OCI-LY1 (cell line): ENCODE results near the gene PLD2.

Experiments used
- H2AFZ ChIP-seq: fragments of 200-600 bp; sonication (generic), shearing (Covaris generic); 2 replicates; pipeline ENCODE4 v1.6.0; 2014; ENCODE audit warnings: antibody characterized with exemption, mild to moderate bottlenecking, low read length
- H3F3A ChIP-seq: fragments of 200-600 bp; sonication (generic), shearing (Covaris generic); 2 replicates; pipeline ENCODE4 v1.6.0; 2014; ENCODE audit warnings: mild to moderate bottlenecking, antibody characterized with exemption, low read length, moderate library complexity; ENCODE audit not compliant: insufficient read depth
- H3K27ac ChIP-seq: fragments of 200-600 bp; sonication (generic); 2 replicates; pipeline ENCODE4 v1.5.1; 2014; ENCODE audit warnings: low read length, mixed run types, mild to moderate bottlenecking, low read depth; ENCODE audit not compliant: poor library complexity, severe bottlenecking
- H3K27me3 ChIP-seq: fragments of 200-600 bp; sonication (generic); 2 replicates; pipeline ENCODE4 v1.6.0; 2014; ENCODE audit warnings: antibody characterized with exemption, mild to moderate bottlenecking, low read length, moderate library complexity; ENCODE audit not compliant: insufficient read depth
- H3K36me3 ChIP-seq: fragments of 200-600 bp; sonication (generic); 2 replicates; pipeline ENCODE4 v1.6.1; 2014; ENCODE audit warnings: mild to moderate bottlenecking, antibody characterized with exemption, low read length, moderate library complexity, mixed read lengths; ENCODE audit not compliant: insufficient read depth
- H3K4me1 ChIP-seq: fragments of 200-600 bp; sonication (generic); 2 replicates; pipeline ENCODE4 v1.5.1; 2014; ENCODE audit warnings: mild to moderate bottlenecking, low read length, moderate library complexity; ENCODE audit not compliant: insufficient read depth, severe bottlenecking
- H3K4me2 ChIP-seq: fragments of 200-600 bp; sonication (generic), shearing (Covaris generic); 2 replicates; pipeline ENCODE4 v1.6.1; 2014; ENCODE audit warnings: low read length
- H3K4me3 ChIP-seq: fragments of 200-600 bp; sonication (generic); 2 replicates; pipeline ENCODE4 v1.5.1; 2014; ENCODE audit warnings: low read length, low read depth, mild to moderate bottlenecking, mixed read lengths; ENCODE audit not compliant: poor library complexity, severe bottlenecking
- H3K79me2 ChIP-seq: fragments of 200-600 bp; shearing (Covaris generic); 2 replicates; pipeline ENCODE4 v1.6.1; 2016; ENCODE audit warnings: mixed run types, low read length, mixed read lengths; ENCODE audit not compliant: insufficient read depth
- H3K9ac ChIP-seq: fragments of 200-600 bp; sonication (generic), shearing (Covaris generic); 2 replicates; pipeline ENCODE4 v1.6.1; 2014; ENCODE audit warnings: mild to moderate bottlenecking, low read length, mixed read lengths
- H3K9me2 ChIP-seq: fragments of 200-600 bp; sonication (generic), shearing (Covaris generic); 2 replicates; pipeline ENCODE4 v1.6.1; 2014; ENCODE audit warnings: low read depth, mild to moderate bottlenecking, low read length, mixed read lengths
- H3K9me3 ChIP-seq: fragments of 200-600 bp; shearing (Covaris generic); 2 replicates; pipeline ENCODE4 v1.6.1; 2014; ENCODE audit warnings: low read length, mixed read lengths
- H4K20me1 ChIP-seq: fragments of 200-600 bp; sonication (generic), shearing (Covaris generic); 2 replicates; pipeline ENCODE4 v1.6.0; 2016; ENCODE audit warnings: mild to moderate bottlenecking, low read length; ENCODE audit not compliant: insufficient read depth
- CTCF ChIP-seq: fragments of 200-600 bp; sonication (generic), shearing (Covaris generic); IDR thresholded peaks from 2 replicates; pipeline ENCODE4 v1.5.1; 2017; ENCODE audit warnings: mild to moderate bottlenecking, antibody characterized with exemption, low read length, moderate library complexity, mixed read lengths
- EZH2 ChIP-seq: fragments of 200-600 bp; sonication (generic), shearing (Covaris generic); IDR thresholded peaks from 2 replicates; pipeline ENCODE4 v1.8.0; 2017; ENCODE audit warnings: borderline replicate concordance, mixed run types, mild to moderate bottlenecking, antibody characterized with exemption, low read length, moderate library complexity, mixed read lengths

PLD2 gene

GRCh38 chr17:4851084-4851483, 44.1 kb downstream of the PLD2 start:
- TF ChIP-seq EZH2 (no peak), CTCF (no peak)

GRCh38 chr17:4852567-4853207, 45.7 kb downstream of the PLD2 start:
- no peaks in the 10 kb centered on the region for H3K79me2 ChIP-seq
- no peak overlapping the region for H3K4me3 ChIP-seq
- H4K20me1 ChIP-seq = no peaks in the 10 kb centered on the region; the same call in 1 of the 2 replicates
- no peaks in the 10 kb centered on the region for H3K9me3 ChIP-seq
- H2AFZ ChIP-seq = no peak overlapping the region
- no peaks in the 10 kb centered on the region for H3K4me1 ChIP-seq
- no peaks in the 10 kb centered on the region for H3F3A ChIP-seq
- H3K27ac ChIP-seq = no peak overlapping the region
- no peak overlapping the region for H3K9ac ChIP-seq
- no peaks in the 10 kb centered on the region for H3K36me3 ChIP-seq
- H3K9me2 ChIP-seq = no peaks in the 10 kb centered on the region
- no peak for TF ChIP-seq CTCF
- no peak for TF ChIP-seq EZH2
- no peaks in the 10 kb centered on the region for H3K27me3 ChIP-seq
- H3K4me2 ChIP-seq = no peak overlapping the region

More at GRCh38 chr17:4851084-4851483, 44.1 kb downstream of the PLD2 start:
- no peak overlapping the region for H2AFZ ChIP-seq
- H4K20me1 ChIP-seq = no peaks in the 10 kb centered on the region; the same call in 1 of the 2 replicates
- no peak overlapping the region for H3K4me2 ChIP-seq
- no peak overlapping the region for H3K27ac ChIP-seq
- no peaks in the 10 kb centered on the region for H3K9me2 ChIP-seq
- H3K36me3 ChIP-seq = no peaks in the 10 kb centered on the region
- no peaks in the 10 kb centered on the region for H3K27me3 ChIP-seq
- no peaks in the 10 kb centered on the region for H3K9me3 ChIP-seq
- H3K4me3 ChIP-seq = no peak overlapping the region
- no peaks in the 10 kb centered on the region for H3K79me2 ChIP-seq
- no peak overlapping the region for H3K9ac ChIP-seq
- no peaks in the 10 kb centered on the region for H3F3A ChIP-seq
- H3K4me1 ChIP-seq = no peaks in the 10 kb centered on the region

- Histone ChIP-seq H3K4me2 (no peak overlapping the region), H3K27ac (no peak overlapping the region), H3K4me3 (no peak overlapping the region), H4K20me1 (no peaks in the 10 kb centered on the region; the same call in 1 of the 2 replicates), H3K27me3 (no peaks in the 10 kb centered on the region), H3K79me2 (no peaks in the 10 kb centered on the region), H3K9me3 (no peaks in the 10 kb centered on the region), H2AFZ (no peak overlapping the region), H3K9ac (no peak overlapping the region), H3K9me2 (no peaks in the 10 kb centered on the region), H3K4me1 (no peaks in the 10 kb centered on the region), H3F3A (no peaks in the 10 kb centered on the region), H3K36me3 (no peaks in the 10 kb centered on the region)
- TF ChIP-seq EZH2 = no peak
- no peak for TF ChIP-seq CTCF
Measured at GRCh38 chr17:4853208-4853671, 46.3 kb downstream of the PLD2 start.
